GM03348 (cell line): Measurements from ENCODE around the gene ASMT.
A peak's percentile ranks its signal among the peaks of the same experiment; 100 is the strongest.
"Not testable (repeated sequence)": the region's sequence is repeated elsewhere in the genome, so short reads cannot be mapped to it uniquely, and the experiment has no call there.

ENCODE experiments used
- DNase-seq: peaks from one replicate; pipeline ENCODE4 v3.0.0; 2012; ENCODE audit warnings: low spot score

ASMT gene

GRCh38 chrX:1652011-1652811, 37.4 kb downstream of the ASMT start:
- peak; percentile 81 for DNase-seq

- DNase-seq = no peak
Measured at GRCh38 chrX:1656379-1656778, 41.5 kb downstream of the ASMT start.

- DNase-seq = peak; percentile 45
Measured at GRCh38 chrX:1657367-1658070, 42.7 kb downstream of the ASMT start.

- DNase-seq = no peak
Measured at GRCh38 chrX:1658071-1658491, 43.2 kb downstream of the ASMT start.

- DNase-seq = no peak
Measured at GRCh38 chrX:1659664-1660461, 45.0 kb downstream of the ASMT start.

- no peak for DNase-seq
Measured at GRCh38 chrX:1661048-1661921, 46.4 kb downstream of the ASMT start.

- DNase-seq = no peak
Measured at GRCh38 chrX:1661922-1662221, 47.0 kb downstream of the ASMT start.

GRCh38 chrX:1667566-1667965, 52.7 kb downstream of the ASMT start:
- no peak for DNase-seq

- DNase-seq = peak; percentile 48
Measured at GRCh38 chrX:1673337-1673736, 58.5 kb downstream of the ASMT start.

- no peak for DNase-seq
Measured at GRCh38 chrX:1676866-1677265, 62.0 kb downstream of the ASMT start.

- no peak for DNase-seq
Measured at GRCh38 chrX:1679238-1679637, 64.4 kb downstream of the ASMT start.

GRCh38 chrX:1681439-1681838, 66.6 kb downstream of the ASMT start:
- DNase-seq = no peak

GRCh38 chrX:1681856-1682255, 67.0 kb downstream of the ASMT start:
- DNase-seq = not testable (repeated sequence)

GRCh38 chrX:1682501-1682900, 67.6 kb downstream of the ASMT start:
- not testable (repeated sequence) for DNase-seq

GRCh38 chrX:1684883-1685282, 70.0 kb downstream of the ASMT start:
- DNase-seq = not testable (repeated sequence)

- not testable (repeated sequence) for DNase-seq
Measured at GRCh38 chrX:1685444-1685880, 70.6 kb downstream of the ASMT start.

GRCh38 chrX:1686642-1687041, 71.8 kb downstream of the ASMT start:
- DNase-seq = peak; percentile 20
